NCI-H748 (cell line): Measurements from ENCODE around the gene DNAJC11.
"Not testable (repeated sequence)": the region's sequence is repeated elsewhere in the genome, so short reads cannot be mapped to it uniquely, and the experiment has no call there.

ENCODE experiments used
- DNase-seq: peaks from one replicate; lab custom pipeline; 2025; ENCODE audit not compliant: unreplicated experiment; lab: John Stamatoyannopoulos, UW

The DNAJC11 gene

DNA sequence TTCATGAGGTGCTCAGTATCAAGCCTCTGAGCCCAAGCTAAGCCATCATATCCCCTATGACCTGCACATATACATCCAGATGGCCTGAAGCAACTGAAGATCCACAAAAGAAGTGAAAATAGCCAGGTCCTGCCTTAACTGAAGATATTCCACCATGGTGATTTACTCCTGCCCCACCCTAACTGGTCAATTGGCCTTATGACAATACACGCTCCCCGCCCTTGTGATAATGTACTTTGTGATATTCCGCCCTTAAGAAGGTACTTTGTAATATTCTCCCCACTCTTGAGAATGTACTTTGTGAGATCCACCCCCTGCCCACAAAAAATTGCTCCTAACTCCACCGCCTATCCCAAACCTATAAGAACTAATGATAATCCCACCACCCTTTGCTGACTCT is 1.7 kb downstream of the DNAJC11 start:
- DNase-seq: not testable (repeated sequence)

DNA sequence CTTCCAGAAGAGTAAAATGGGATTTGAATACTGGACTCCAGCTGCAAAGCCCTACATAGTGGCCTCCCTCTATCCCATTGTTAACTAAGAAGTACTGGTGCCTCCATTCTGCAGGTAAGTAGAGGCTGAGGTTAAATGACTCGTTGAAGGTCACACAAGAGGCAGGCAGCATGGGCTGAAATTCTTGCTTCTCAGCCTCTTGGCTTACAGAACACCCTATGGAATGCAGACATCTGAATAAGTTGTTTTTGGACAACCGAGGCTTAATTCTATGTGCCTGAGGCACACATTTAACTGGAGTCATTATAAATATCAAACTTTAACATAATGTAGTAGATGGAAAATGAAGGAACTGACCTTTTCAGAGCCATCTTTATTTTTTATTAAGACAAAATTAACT is 5.7 kb downstream of the DNAJC11 start:
- DNase-seq: no peak

GRCh38 chr1:6694121-6694713 is 7.4 kb downstream of the DNAJC11 start:
- no peak for DNase-seq

DNA sequence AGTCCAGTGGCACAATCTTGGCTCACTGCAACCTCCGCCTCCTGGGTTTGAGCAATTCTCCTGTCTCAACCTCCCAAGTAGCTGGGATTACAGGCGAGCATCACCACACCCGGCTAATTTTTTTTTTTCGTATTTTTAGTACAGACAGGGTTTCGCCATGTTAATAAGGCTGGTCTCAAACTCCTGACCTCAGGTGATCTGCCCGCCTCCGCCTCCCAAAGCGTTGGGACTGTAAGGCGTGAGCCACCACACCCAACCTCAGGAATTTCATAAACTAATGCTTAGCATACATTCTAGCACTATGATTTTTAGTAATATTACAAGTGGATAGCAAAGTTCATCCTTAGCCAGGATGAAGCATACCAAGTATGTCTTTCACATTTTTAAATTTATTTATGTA is 8.7 kb downstream of the DNAJC11 start:
- no peak for DNase-seq

DNA sequence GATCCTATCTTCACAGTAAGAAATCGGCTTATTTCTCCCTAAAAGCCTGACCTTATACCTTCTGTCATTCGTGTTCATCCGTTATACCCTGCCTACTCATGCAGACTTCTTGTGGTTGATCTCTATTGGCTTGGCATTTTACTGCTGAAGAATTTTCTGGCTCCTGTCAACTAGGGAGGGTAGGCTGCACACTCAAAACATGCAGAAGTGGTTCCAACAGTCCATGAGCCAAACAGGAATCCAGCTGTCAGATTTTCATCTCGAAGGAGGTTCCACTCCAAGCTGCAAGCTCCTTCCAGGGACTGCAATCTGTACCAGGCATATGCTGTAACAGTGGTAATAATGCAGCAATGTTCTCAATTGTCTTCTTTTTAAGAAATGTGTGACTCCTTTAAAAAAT is 10.1 kb downstream of the DNAJC11 start:
- no peak for DNase-seq

GRCh38 chr1:6690186-6690585 is 11.4 kb downstream of the DNAJC11 start:
- no peak for DNase-seq

DNA sequence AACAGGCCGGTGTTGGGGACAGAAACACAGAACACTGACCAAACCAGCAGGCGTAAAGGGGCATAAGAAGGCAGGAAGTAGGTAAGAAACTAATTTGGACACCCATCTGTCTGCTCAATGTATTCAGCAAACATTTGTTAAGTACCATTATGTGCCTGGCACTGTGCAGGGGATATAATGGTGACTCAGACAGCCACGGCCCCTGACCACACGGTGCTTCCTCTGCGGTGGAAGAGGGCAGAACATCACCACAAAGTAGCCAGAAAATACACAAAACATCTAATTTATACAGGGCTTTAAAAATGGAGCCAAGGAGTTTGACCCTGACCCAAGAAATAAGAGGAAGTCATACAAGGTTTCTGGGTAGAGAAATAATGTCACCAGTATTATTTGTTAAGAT is 12.9 kb downstream of the DNAJC11 start:
- DNase-seq: no peak

GRCh38 chr1:6688001-6688400 is 13.6 kb downstream of the DNAJC11 start:
- no peak for DNase-seq

- DNase-seq: no peak
These were observed 15.3 kb downstream of the DNAJC11 start for GRCh38 chr1:6686294-6686693.

- DNase-seq: no peak
These were observed 16.2 kb downstream of the DNAJC11 start for GRCh38 chr1:6685381-6685780.

DNA sequence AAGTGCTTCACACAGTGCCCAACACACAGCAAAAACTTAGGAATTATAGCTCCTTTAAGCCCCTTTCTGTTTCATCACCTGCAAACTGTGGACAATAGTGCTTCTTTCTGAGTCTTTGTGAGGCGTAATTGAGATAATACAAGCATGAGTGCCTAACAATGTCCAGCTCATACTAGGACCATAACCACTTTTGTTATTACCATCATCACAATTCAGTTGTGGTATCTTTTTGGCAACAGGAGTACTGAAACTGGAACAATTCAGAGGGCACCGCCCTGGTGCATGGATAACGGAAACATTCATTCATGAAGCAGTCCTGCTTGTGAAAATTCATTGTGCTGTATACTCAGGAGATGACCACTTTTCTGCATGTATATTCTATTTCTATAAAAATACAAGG is 18.2 kb downstream of the DNAJC11 start:
- no peak for DNase-seq

DNA sequence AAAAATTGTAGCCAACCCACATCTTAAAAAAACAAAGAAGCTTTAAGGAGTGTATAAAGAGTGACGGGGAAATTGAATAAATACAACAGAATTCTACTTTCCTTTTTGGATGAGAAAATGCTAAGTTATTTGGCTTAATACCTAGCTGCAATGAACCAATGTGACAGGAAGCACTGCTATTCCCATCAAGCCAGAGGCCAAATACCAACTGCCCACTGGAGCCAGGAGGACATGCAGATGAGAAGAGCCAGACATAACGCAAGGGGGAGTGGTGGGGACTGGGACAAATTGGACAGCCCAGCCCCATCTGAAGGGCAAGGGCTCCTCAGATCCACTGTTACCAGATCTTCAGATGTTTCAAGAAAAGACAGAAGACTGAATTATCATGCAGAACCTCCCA is 25.7 kb downstream of the DNAJC11 start:
- DNase-seq: no peak

- DNase-seq: no peak
These were observed 26.8 kb downstream of the DNAJC11 start for GRCh38 chr1:6674771-6675170.

DNA sequence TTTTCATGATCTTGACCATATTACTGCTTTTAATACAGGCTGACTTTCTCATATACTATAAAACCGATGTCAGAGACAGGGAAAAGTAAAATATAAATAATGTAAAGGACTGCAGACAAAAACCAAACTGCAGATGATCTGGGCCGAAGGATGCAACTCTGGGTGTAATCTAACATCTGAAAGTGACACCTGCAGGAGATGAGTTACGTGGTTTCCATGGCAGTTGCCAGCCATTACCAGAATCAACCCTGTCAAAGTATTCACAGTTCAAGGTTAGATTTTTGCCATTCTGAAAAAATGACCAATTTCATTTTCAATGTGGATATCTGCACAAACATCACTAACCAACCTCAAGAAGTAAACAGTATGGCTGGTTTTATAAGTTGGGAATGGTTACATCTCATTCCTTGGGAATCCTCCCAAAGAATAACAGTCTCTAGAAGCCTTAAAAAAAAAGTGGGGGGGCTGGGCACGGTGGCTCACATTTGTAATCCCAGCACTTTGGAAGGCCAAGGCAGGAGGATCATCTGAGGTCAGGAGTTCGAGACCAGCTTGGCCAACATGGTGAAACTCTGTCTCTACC is 27.7 kb downstream of the DNAJC11 start:
- DNase-seq: no peak

DNA sequence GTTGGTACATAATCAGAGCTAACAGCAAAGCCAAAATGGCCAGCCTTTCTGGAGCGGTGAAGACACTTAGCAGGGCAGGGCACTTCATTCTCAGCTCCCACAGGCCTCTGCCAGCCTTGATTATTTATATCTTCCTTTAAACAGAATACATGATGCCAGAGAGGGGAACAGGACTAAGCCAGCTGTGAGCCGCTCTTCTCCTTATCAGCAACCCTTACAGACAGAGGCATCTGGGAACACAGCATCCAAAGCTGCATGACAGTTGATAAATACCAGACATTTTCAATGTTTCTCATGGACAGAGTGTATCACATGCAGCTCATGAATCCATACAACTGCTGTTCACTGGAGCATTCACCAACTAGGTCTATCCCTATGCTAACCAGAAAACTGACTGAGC is 29.1 kb downstream of the DNAJC11 start:
- DNase-seq: no peak

DNA sequence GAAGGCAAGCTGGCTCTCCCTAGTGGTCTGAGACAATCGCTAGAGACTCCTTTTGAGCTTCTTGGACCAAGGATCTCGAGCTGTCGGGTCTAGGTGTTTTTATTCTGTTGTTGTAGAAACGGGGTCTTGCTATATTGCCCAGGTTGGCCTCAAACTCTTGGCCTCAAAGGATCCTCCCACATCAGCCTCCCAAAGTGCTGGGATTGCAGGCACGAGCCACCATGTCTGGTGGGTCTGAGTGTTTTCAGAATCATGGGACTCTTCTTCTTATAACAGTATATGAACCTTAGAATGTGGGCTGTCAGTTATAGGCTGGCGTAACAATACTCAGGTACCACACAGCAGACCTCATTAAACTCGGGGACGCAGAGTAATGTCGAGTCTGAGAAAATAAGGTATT is 33.1 kb downstream of the DNAJC11 start:
- no peak for DNase-seq

- DNase-seq: no peak
These were observed 34.5 kb downstream of the DNAJC11 start for GRCh38 chr1:6667139-6667538.

GRCh38 chr1:6666696-6667095 is 34.9 kb downstream of the DNAJC11 start:
- no peak for DNase-seq

- not testable (repeated sequence) for DNase-seq
These were observed 39.1 kb downstream of the DNAJC11 start for GRCh38 chr1:6662468-6662867.

DNA sequence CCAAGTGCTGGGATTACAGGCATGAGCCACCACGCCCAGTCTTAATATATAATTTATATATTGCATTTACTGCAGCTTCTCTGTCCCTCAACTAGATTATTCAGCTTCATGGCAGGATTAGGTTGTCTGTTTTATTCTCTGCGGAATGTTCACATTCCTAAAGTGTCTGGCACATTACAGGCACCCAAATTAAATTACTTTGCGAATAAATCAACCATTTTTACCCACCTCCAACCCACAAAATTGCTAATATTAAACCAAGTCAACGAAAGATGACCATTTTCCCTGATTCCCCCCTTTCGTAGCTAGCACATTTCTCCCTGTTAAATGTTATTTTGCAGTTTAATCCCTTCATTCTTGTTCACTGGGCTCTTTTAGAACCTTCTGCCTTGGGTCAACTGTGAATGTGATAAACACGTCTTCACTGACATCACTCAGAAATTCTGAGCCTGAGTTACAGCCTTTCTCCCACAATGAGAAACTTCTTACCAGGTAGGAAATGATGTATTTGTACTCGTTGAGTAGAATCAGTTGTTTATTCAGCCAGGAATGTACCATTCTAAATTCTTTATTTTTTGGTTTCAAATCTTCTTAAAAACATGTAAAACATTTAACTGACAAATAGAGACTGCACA is 41.1 kb downstream of the DNAJC11 start:
- DNase-seq: no peak

DNA sequence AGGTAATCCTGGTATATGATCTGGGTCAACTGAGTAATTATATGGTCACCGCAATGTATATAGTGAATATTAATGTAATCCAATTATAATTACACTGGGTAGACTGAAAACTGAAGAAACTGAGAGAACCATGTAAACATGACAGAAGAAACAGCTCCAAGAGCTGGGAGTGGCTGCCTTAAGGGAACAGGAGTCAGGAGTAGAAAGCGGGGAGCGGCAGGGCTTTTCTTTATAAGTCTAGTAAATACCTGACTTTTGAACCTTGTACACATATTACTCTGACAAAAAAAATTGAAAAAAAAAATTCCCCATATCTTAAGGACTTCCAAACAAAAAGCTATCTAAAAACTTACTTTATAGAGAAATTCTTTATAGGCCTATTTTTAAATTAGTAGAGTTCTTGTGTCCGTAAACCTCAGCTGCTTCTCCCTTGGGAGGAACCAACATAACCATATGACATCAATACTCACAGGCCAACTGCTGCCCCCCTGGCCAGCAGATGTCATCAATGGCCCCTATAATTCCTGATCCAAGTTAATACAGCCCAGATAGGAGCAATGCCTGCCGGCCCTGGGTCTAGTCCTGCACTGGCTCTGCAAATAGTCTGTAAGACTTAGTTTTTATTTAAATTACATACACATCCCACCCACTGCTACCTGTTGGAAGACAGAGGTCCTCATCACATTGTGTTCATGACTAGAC is 43.1 kb downstream of the DNAJC11 start:
- DNase-seq: no peak

DNA sequence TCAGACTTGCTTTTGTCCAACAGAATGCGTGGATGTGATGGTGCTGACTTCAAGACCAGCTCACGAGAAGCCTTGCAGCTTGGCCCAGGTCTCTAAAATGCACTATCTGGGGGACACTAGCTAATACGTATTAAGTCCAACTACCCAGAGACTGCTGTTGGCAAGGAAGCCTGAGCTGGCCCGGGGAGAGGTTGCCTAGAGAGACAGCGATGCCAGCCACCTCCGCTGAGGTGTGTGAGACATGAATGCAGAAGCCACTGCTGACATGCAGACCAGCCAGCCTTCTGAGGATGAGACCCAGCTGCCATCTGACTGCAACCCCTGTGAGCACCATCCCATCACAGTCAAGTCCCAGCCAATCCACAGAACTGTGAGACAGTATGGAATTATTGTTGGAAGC is 44.5 kb downstream of the DNAJC11 start:
- DNase-seq: no peak
